ENCODE measurements around the gene NR6A1.
"Not testable (repeated sequence)": the region's sequence is repeated elsewhere in the genome, so short reads cannot be mapped to it uniquely, and the experiment has no call there.

The NR6A1 gene

GRCh38 chr9:124618476-124618875 is 152.6 kb downstream of the NR6A1 start:
- TF ChIP-seq, protein P1, sequence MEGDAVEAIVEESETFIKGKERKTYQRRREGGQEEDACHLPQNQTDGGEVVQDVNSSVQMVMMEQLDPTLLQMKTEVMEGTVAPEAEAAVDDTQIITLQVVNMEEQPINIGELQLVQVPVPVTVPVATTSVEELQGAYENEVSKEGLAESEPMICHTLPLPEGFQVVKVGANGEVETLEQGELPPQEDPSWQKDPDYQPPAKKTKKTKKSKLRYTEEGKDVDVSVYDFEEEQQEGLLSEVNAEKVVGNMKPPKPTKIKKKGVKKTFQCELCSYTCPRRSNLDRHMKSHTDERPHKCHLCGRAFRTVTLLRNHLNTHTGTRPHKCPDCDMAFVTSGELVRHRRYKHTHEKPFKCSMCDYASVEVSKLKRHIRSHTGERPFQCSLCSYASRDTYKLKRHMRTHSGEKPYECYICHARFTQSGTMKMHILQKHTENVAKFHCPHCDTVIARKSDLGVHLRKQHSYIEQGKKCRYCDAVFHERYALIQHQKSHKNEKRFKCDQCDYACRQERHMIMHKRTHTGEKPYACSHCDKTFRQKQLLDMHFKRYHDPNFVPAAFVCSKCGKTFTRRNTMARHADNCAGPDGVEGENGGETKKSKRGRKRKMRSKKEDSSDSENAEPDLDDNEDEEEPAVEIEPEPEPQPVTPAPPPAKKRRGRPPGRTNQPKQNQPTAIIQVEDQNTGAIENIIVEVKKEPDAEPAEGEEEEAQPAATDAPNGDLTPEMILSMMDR (IDR thresholded peaks at IDR 0.05; ENCODE audit: control insufficient read depth, insufficient read depth, low read depth, low read length, missing control alignments): no peak
- DNase-seq (ENCODE audit: low read depth): no peak

GRCh38 chr9:124617477-124618141 is 153.5 kb downstream of the NR6A1 start:
- TF ChIP-seq, protein P1 (IDR thresholded peaks at IDR 0.05; ENCODE audit: control insufficient read depth, insufficient read depth, low read depth, low read length, missing control alignments): peak; percentile 95
- H3K4me3 ChIP-seq (ENCODE audit: control insufficient read depth, low read depth, low read length): no peak overlapping the region
- peak; percentile 46 for DNase-seq (ENCODE audit: low read depth)

More at GRCh38 chr9:124618476-124618875, 152.6 kb downstream of the NR6A1 start:
- no peak overlapping the region for H3K4me3 ChIP-seq (ENCODE audit: control insufficient read depth, low read depth, low read length)

GRCh38 chr9:124616961-124617360 is 154.2 kb downstream of the NR6A1 start:
- H3K4me3 ChIP-seq (ENCODE audit: control insufficient read depth, low read depth, low read length): no peak overlapping the region
- TF ChIP-seq, protein P1 (IDR thresholded peaks at IDR 0.05; ENCODE audit: control insufficient read depth, insufficient read depth, low read depth, low read length, missing control alignments): no peak
- DNase-seq (ENCODE audit: low read depth): no peak

DNA sequence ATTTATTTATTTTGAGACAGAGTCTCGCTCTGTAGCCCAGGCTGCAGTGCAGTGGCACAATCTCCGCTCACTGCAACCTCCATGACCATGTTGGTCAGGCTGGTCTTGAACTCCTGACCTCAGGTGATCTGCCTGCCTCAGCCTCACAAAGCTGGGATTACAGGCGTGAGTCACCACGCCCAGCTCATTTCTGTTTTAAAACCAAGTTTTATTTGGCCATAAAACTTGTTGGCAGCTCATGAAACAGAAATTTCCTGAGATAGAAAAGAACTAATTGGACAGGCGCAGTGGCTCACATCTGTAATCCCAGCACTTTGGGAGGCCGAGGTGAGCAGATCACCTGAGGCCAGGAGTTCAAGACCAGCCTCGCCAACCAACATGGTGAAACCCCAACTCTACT is 155.3 kb downstream of the NR6A1 start:
- not testable (repeated sequence) for DNase-seq (ENCODE audit: low read depth)

GRCh38 chr9:124615100-124615742 is 155.9 kb downstream of the NR6A1 start:
- TF ChIP-seq, protein P1 (IDR thresholded peaks at IDR 0.05; ENCODE audit: control insufficient read depth, insufficient read depth, low read depth, low read length, missing control alignments): no peak
- no peak for DNase-seq (ENCODE audit: low read depth)
- no peak overlapping the region for H3K4me3 ChIP-seq (ENCODE audit: control insufficient read depth, low read depth, low read length)

More for the DNA sequence above, 155.3 kb downstream of the NR6A1 start:
- H3K4me3 ChIP-seq (ENCODE audit: control insufficient read depth, low read depth, low read length): not testable (repeated sequence)

- DNase-seq (ENCODE audit: low read depth): no peak
- H3K4me3 ChIP-seq (ENCODE audit: control insufficient read depth, low read depth, low read length): no peak overlapping the region
- TF ChIP-seq, protein P1 (IDR thresholded peaks at IDR 0.05; ENCODE audit: control insufficient read depth, insufficient read depth, low read depth, low read length, missing control alignments): no peak
Observed at GRCh38 chr9:124613849-124614248, 157.3 kb downstream of the NR6A1 start.

DNA sequence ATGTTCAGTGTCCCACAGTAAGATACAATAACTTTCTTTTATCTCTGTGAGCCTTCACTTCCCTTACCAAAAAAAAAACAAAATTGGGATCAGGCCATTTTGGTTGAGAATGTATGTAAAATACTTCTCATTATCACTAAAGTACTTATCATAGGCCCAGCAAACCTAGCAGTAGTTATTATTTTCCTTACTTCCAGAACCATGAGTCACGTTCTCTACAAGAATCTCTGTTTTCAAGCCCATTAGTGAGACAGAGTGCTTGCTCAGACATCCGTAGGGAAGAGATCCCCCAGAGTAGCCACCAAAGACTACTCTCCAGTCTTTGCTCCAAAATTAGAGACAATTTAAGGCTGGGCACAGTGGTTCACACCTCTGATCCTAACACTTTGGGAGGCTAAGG is 160.0 kb downstream of the NR6A1 start:
- DNase-seq (ENCODE audit: low read depth): no peak
- no peak overlapping the region for H3K4me3 ChIP-seq (ENCODE audit: control insufficient read depth, low read depth, low read length)
- TF ChIP-seq, protein P1 (IDR thresholded peaks at IDR 0.05; ENCODE audit: control insufficient read depth, insufficient read depth, low read depth, low read length, missing control alignments): no peak
